ENCODE data around the gene HSPG2.
"Not testable (repeated sequence)": the region's sequence is repeated elsewhere in the genome, so short reads cannot be mapped to it uniquely, and the experiment has no call there.

HSPG2 gene

DNA sequence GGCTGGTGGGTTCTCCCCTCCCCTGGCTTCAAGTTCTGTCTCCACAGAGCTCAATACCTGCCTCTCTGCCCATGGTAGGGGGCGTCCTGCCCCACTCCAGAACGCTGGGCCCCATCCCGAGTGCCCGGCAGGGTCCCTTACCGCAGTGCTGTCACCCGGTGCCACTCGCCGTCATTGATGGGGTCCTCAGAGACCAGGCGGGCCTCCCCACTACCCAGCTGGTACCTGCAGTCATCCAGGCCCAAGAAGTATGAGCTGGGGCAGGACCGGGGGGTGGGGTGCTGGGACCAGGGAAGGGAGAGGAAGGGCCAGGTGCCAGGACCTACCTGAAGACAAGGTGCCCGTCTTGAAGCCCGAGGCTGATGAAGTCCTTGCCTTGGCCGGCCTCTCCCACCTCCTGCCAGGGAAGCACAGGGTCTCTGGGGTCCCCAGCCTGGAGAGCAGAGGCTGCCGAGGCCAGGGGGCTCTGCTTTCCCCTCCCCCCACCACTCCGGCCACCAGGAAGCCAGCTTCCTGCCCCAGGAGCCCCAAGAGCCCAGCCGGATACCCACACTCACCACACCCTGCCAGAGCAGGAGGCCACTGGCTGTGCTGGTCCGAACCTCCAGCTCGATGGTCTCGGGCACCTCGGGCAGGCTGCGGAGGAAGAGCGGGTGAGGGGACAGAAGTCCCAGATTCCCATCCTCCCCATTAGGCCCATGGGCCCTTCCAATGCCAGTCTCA, 113.0 kb downstream of the HSPG2 start:
- DNase-seq (ENCODE audit: low spot score) = no peak

DNA sequence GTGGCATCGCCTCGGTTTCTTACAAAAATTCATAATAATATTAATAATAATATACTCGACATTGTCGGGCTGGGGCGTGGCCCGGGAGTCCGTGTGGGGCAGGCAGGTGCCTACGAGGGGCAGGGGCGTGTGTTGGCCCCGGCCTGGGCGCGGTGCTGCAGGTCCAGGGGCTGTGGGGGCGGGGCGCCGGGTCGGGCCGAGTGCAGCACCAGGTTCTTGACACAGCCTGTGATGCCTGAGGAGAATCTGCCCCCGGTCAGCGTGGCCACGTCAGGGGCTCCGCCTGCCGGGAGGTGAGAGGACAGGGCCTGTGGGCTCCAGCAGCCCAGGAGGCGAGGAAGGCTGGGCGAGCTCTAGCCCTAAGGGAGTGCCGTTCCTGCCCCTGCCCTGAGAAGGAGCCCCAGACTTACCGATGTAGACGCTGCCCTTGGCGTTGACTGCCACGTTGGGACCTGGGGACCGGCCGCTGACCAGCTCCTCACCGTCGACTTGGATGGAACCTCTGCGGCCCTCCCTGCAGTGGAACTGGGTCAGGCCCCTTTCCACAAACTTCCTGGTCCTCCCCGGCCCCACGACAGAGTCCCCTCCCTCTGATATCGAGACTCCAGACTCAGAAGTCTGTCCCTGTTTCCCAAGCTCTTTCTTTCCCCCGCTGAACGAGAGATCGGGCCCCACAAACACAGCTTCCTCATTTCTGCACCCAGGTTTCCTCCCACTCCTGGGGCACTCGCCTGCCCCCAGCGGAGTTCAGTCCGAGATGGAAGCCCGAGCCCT, 113.7 kb downstream of the HSPG2 start:
- DNase-seq (ENCODE audit: low spot score) = no peak

DNA sequence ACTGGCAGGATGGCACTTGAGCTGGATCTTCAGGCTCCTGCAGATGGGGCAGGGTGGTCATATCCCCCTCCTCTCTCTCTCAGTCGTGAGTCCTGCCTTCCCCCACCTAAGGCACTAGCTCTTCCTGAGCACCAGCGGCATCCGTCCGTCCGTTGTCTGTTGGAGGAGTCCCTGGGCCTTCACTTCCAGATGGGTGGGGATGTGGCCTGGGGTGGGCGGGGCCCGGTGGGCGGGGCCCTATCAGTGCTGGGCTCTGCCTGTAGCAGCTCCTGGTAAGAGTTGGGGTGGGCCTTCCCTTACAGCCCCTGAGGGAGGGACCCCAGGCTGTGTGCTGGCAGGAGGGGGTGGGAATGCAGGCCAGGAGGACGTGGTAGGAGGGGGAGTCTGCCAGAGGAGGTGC, 114.8 kb downstream of the HSPG2 start:
- DNase-seq (ENCODE audit: low spot score) = no peak

DNA sequence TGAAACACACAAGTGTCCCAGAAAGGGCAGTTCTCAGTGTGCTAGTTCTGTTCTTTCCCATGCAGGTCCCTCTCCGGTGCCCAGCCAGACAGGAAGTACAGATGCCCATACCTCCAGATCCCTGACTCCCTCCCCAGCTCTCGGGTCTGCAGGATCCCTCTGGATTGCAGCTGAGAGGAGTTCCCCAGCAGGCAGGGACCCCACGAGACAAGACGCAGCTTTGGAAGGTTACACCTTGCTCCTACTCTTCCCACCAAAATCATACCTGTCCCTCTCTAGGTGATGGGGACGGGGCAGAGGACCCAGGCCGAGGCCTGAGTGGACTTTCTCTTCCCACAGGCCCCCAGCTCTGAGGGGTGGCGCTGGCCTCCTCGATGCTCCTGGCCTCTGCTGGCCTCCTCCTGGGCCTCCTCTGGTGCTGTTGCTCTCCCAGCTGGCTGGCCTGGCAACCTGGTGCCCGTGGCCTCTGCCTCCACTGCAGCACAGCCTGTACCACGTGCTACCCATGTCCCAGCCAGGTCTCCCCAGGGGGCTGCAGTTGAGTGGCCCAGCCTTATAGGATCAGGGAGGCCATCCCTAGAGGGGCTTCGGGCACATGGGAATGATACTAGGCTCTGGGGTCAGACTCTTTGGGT, 115.6 kb downstream of the HSPG2 start:
- no peak for DNase-seq (ENCODE audit: low spot score)

DNA sequence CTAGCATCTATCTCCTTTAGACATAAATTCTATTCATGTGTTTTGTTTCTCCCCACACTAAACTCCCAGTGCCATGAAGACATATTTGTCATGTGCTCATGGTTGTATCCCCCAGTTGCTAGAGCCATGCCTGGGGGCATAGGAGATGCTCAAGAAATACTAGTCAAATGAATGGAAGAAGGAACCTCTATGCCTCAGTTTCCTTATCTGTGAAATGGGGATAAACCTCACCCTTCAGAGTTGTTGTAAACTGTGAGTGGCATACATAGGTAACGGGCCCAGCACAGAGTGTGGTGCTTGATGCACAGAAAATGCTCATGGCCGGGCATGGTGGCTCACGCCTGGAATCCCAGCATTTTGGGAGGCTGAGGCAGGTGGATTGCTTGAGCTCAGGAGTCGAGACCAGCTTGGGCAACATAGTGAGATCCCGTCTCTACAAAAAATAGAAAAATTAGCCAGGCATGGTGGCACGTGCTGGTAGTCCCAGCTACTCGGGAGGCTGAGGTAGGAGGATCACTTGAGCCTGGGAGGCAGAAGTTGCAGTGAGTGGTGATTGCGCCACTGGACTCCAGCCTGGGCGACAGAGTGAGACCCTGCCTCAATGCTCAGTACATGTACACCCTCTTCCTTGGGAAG, 116.4 kb downstream of the HSPG2 start:
- DNase-seq (ENCODE audit: low spot score) = no peak

DNA sequence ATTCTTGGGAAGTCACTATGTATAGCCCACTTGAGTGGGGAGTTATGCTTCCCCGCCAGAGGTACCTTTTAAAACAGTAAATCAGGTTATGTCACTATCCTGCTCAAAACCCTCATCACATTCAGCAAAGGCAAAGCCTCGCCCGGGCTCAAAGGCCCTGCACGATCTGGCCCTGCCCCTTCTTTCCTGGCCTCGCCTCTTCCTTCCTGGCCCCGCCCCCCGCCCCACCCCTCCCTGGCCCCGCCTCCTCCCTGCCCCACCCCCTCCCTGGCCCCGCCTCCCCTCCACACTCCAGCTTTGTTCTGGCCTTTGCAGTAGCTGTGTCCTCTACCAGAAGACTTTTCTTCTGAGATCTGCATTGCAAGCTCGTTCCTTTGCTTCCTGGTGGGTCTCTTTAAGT, 118.5 kb downstream of the HSPG2 start:
- peak; percentile 59 for DNase-seq (ENCODE audit: low spot score)

DNA sequence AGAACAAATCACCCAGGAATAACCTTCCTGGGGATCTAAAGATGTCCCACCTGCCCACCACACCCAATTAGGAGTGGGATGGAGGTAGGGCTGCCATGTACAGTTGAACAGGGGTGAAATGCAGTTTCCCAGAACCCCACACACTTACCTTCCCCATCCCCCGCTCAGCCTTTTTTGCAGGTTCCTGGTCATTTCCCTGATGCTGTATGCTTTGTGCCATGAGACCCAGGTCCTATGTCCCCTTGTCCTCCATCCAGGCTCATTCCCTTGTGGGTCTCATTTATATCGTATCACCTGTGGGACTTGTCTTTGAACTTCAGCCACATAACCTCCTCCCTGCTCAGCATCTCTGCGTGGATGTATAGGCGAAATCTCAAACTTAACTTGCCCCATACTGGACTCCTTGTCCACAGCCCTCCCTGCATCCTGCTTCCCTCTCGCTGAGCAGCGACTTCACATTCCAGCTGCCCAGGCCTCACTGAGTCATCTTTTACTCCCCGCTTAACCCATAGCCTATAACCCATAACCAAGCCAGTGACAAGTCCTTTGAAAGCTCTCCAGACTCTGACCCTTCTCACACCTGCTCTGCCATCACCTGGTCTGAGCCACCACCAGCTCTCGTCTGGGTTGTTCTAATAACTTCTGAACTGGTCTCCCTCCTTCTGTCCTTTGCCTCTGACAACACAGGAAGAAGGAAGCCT, 120.4 kb downstream of the HSPG2 start:
- DNase-seq (ENCODE audit: low spot score) = no peak

DNA sequence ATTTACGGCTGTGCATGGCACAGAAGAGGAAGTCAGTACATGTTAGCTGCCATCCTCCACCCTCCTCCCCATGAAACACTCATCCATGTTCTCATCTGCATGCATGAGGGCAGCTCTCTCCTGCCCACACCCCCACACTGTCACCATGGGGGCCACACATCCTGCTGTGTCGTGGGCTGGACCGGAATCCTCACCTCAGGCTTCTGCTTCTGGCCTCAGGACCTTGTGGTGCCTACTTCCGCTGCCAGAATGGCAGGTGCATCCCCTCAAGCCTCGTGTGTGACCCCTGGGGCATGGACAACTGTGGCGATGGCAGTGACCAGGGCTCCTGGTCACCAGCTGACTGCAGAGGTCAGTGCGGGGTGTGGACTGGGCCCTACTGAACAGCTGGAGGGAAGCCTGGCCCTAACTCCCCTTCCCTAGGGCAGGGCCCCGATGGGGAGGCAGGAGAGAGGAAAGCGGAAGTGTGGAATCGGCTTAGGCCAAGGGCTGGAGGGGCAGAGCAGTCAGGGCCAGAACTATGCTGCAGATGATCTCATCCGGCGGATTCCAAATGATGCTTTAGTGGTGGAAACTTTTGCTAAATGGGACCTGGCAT, 121.3 kb downstream of the HSPG2 start:
- DNase-seq (ENCODE audit: low spot score) = peak; percentile 51

DNA sequence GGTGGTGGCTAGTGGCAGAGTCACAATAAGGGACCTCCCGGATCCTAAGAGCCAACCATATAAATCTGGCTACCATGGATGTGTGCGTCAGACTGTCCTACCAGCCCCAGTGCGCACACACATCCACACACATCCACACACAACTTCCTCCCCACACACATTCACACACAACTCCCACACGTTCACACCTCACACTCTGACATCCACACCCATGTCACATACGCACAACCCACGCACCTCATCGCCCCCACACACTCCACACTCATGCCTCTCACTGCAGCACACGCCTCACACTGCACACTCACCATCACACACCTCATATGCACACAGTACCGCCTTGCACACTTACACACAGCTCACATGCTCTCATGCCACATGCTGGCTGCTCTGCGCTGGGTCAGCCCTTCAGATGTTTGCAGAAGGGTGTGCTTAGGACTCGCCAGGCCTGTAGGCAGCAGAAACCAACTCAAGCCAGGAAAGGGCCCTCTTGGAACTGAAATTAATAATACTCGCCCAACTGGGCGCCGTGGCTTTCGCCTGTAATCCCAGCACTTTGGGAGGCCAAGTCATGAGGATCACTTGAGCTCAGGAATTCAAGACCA, 122.0 kb downstream of the HSPG2 start:
- no peak for DNase-seq (ENCODE audit: low spot score)

DNA sequence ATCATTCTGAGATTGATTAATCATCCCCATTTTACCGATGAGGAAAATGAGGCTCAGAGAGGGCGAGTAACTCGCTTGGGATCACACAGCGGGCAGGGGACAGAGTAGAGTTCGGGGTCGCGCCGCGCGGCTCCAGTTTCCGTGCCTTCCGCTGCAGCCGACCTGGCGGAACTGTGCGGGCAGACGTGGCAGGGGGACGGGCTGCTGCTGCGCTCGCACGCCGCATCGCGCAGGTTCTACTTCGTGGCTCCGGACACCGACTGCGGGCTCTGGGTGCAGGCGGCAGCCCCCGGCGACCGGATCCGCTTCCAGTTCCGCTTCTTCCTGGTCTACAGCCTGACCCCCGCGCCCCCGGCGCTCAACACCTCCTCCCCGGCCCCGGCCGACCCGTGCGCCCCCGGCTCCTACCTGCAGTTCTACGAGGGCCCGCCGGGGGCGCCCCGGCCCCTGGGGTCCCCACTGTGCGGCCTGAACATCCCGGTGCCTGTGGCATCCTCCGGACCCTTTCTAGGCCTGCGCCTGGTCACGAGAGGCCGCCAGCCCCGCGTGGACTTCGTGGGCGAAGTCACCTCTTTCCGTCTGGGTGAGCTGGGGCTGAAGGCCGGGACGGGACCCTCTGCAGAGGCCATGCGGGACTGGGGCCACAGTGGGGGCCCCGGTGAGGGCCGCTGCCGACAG, 122.7 kb downstream of the HSPG2 start:
- DNase-seq (ENCODE audit: low spot score) = no peak

DNA sequence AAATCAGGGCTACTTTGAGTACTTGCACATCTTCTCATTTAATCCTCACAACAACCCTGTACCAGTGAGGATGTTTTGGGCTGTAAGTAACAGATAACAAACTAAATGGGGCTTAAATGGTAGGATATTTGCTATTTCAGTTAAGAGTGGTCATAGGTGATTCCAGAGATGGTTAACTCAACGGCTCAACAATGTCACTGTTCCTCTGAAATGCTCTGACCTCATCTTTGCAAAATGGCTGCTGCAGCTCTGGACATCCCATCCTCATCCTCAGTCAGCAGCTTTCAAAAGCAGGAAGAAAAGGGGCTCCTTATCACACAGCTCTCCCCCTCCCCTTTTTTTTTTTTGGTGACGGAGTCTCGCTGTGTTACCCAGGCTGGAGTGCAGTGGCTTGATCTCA, 123.6 kb downstream of the HSPG2 start:
- DNase-seq (ENCODE audit: low spot score) = no peak

DNA sequence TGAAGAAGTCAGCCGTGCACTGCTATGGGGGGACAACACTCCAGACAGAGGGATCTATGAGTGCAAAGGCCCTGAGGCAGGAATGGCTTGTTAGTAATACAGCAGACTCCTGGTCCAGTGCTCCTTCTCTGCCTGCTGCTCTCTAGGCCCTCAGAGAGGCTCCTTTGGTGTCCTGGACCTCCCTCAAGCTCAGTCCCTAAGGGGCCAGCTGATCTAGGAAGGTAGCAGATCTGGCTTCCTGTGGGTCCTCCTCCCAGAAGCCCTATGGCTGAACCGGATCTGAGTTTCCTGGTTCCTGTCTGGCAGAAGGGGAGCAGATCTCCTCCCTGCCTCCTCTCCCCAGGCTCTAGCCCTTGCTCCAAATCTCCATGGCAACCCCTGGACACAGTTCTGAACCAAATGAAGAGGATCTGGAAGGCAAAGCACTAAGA, 125.2 kb downstream of the HSPG2 start, which contains the start of gene LDLRAD2:
Gene LDLRAD2, plus strand, starts transcription at position 391 of the 431 bp plus-strand sequence. CDS start 187 bp downstream, outside the sequence.
- DNase-seq (ENCODE audit: low spot score) = peak; percentile 55

DNA sequence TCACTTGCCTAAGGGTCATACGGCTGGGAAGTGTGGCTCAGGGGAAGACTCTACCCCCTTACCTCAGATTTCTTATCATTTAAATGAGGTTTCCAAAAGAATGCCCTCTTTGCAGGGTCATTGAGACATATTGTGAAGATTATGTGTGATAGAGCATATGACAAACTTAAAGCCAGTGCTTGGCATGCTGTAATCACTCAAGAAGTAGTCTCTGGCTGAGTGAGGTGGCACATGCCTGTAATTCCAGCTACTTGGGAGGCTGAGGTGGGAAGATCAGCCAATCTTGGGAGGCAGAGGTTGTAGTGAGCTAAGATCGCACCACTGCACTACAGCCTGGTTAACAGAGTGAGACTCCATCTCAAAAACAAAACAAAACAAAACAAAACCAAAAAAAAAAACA, 132.6 kb downstream of the HSPG2 start:
- no peak for DNase-seq (ENCODE audit: low spot score)

DNA sequence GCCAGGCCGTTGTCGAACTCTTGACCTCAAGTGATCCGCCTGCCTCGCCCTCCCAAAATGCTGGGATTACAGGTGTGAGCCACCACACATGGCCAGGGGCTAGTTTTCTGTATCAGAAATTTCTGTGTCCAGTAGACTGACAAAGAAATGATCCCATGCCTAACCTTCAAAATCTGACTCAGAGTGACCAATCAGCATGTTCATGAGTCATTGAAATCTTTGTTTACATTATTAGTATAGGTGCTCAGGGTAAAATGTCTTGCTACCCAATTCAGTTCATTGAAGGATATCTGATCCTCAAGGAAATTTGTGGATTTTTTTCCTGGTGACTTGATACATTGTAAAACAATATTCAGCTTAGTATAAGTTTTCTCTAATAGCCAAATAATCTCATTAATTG, 136.0 kb downstream of the HSPG2 start:
- DNase-seq (ENCODE audit: low spot score) = no peak

DNA sequence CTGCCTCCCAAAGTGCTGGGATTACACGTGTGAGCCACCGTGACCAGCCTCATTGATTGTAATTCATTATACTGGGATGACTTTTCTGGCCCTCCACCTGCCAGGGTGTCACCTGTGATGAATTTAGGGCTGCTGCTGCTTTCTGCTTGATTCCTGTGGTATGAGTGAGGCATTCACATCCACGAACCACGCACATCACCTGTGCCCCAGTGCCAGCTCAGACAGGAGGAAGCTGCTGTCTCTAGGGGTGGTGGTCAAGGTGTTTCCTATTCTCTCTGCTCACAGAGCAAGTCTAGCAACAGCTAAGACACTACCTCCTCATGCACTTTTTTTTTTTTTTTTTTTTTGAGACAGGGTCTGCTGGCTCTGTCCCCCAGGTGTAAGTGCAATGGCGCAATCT, 137.4 kb downstream of the HSPG2 start:
- no peak for DNase-seq (ENCODE audit: low spot score)

DNA sequence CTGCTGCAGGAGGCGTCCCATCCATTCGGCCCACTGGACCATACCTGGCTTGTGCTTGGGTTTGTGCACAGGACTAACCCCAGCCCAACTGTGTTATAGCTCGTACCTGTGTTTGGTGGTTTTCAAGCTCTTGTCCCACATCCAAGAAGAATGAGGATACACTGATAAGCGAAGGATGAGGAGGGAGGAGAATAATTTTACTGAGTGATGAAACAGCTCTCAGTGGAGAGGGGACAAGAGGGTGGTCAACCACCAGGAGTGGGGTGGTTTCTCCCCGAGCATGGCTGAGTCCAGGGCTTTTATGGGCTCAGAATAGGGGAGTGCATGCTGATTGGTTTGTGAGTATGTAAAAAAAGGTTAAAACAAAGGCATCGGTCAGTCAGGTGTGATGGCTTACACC, 142.0 kb downstream of the HSPG2 start:
- DNase-seq (ENCODE audit: low spot score) = no peak

DNA sequence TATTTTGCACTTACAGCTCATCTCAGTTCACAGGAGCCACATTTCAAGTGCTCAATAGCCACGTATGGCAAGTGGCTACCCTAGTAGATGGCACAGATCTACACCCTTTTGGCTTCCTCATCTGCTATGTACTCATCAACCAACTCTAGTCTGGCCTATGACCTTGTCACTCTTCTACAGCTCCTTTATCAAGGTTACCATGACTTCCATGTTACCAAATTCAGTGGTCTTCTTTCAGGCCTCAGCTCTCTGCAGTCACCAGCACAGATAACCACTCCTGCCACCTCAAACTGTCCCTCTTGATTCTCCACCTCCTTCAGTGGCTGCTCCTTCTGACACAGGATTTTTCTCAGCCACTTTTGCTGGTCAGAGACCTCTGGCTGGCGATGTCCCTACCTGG, 142.5 kb downstream of the HSPG2 start:
- DNase-seq (ENCODE audit: low spot score) = no peak

DNA sequence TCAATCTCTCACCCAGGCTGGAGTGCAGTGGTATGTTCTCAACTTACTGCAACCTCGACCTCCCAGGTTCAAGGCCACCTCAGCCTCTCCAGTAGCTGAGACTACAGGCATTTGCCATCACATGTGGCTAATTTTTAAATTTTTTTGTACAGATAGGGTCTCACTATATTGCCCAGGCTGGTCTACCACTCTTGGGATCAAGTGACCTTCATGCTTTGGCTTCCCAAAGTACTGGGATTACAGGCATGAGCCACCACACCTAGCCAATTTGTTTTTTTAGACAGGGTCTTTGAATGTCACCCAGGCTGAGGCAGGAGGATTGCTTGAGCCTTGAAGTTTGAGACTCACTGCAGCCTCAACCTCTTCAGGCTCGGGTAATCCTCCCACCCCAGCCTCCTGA, 144.0 kb downstream of the HSPG2 start:
- DNase-seq (ENCODE audit: low spot score) = no peak

DNA sequence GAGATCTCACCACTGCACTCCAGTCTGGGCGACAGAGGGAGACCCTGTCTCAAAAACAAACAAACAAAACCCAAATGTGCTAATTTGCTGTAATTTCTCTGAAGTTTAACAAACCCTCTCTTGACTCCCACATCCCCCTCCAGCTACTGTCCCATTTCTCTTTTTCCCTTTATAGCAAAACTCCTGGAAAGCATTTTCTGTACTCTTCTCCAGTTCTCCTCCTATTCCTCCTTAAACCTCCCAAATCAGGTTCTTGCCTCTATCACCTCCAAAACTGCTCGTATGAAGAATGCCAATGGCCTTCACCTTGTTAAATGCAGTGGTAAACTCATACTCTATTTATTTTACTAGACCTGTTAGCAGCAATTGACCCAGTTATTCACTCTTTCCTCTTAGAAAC, 150.5 kb downstream of the HSPG2 start:
- no peak for DNase-seq (ENCODE audit: low spot score)

DNA sequence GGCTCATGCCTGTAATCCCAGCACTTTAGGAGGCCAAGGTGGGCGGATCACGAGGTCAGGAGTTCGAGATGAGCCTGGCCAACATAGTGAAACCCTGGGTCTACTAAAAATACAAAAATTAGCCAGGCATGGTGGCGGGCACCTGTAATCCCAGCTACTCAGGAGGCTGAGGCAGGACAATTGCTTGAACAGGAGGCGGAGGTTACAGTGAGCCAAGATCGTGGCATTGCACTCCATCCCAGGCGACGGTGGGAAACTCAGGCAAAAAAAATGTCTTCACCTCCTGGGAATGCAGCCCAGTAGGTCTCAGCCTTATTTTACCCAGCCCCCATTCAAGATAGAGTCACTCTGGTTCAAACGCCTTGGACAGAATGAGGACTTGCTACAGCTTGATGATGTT, 151.3 kb downstream of the HSPG2 start:
- not testable (repeated sequence) for DNase-seq (ENCODE audit: low spot score)

Data from kidney capillary endothelial cell (primary cell).